AG04449 (cell line): ENCODE measurements around the gene RPA3.
"Not testable (repeated sequence)": the region's sequence is repeated elsewhere in the genome, so short reads cannot be mapped to it uniquely, and the experiment has no call there.

Source experiments
- CTCF ChIA-PET: fragments of 350-600 bp; formaldehyde crosslinking; extraction: SDS; loops from one replicate; lab custom pipeline; 2021; ENCODE audit warnings: antibody characterized with exemption; lab: Yijun Ruan, JAX
- POLR2A ChIA-PET: fragments of 400-600, 350-600 bp; formaldehyde crosslinking; extraction: SDS; loops from one replicate; lab custom pipeline; 2020; ENCODE audit warnings: antibody characterized with exemption, inconsistent platforms; lab: Yijun Ruan, JAX
- DNase-seq: peaks from one replicate; pipeline ENCODE4 v3.0.0-alpha.2; 2010; ENCODE audit warnings: low read depth, low spot score
- H3K4me3 ChIP-seq: 2 replicates; pipeline ENCODE4 v1.5.1; 2011; ENCODE audit warnings: low read depth, mild to moderate bottlenecking, control low read depth, low read length
- CTCF ChIP-seq: IDR thresholded peaks from one replicate; pipeline ENCODE4 v1.5.1; 2011; ENCODE audit warnings: mild to moderate bottlenecking, moderate library complexity, low read length, control low read depth, inconsistent platforms; ENCODE audit not compliant: insufficient read depth; ENCODE audit errors: missing control alignments

RPA3 gene

GRCh38 chr7:7688310-7688709 lies 30.1 kb downstream of the RPA3 start:
- H3K4me3 ChIP-seq, result no peak overlapping the region
- no peak for DNase-seq
- CTCF ChIA-PET, result interaction anchor here (1.1 to 7.4 kb wide), 5 partner anchors 13 to 502 kb away, joined by 3 to 53 read pairs (median 3); no protein-coding TSS in a partner anchor
- no peak for TF ChIP-seq CTCF
- POLR2A ChIA-PET, result no interaction called here

- H3K4me3 ChIP-seq, result no peak overlapping the region
- ChIA-PET POLR2A (no interaction called here), CTCF (interaction anchor here (1.1 to 7.4 kb wide), 5 partner anchors 12 to 502 kb away, joined by 3 to 53 read pairs (median 3); no protein-coding TSS in a partner anchor)
- TF ChIP-seq CTCF, result no peak
- no peak for DNase-seq
Measured at GRCh38 chr7:7687800-7688199, 30.6 kb downstream of the RPA3 start.

- CTCF ChIA-PET, result interaction anchor here (1.5 to 7.4 kb wide), 3 partner anchors 69 to 503 kb away, joined by 3 to 53 read pairs (median 4); no protein-coding TSS in a partner anchor
- no peak overlapping the region for H3K4me3 ChIP-seq
- POLR2A ChIA-PET, result no interaction called here
- DNase-seq, result no peak
- no peak for TF ChIP-seq CTCF
Measured at GRCh38 chr7:7686811-7687508, 31.4 kb downstream of the RPA3 start.

GRCh38 chr7:7682861-7683260 lies 35.5 kb downstream of the RPA3 start:
- DNase-seq, result no peak
- H3K4me3 ChIP-seq, result no peak overlapping the region
- ChIA-PET CTCF (interaction anchor here (0.8 to 3.7 kb wide), 3 partner anchors 10 to 82 kb away, joined by 4 to 144 read pairs (median 44); no protein-coding TSS in a partner anchor), POLR2A (no interaction called here)
- no peak for TF ChIP-seq CTCF

GRCh38 chr7:7681936-7682329 lies 36.5 kb downstream of the RPA3 start:
- H3K4me3 ChIP-seq, result no peak overlapping the region
- TF ChIP-seq CTCF, result no peak
- DNase-seq, result no peak
- ChIA-PET CTCF (interaction anchor here (0.7 to 3.7 kb wide), 35 partner anchors 10 to 537 kb away, joined by 3 to 144 read pairs (median 6); partner anchors contain the start of gene RPA3), POLR2A (no interaction called here)

- CTCF ChIA-PET, result interaction anchor here (0.6 to 3.7 kb wide), 53 partner anchors 10 to 543 kb away, joined by 3 to 144 read pairs (median 4); partner anchors contain the start of gene RPA3
Measured at GRCh38 chr7:7681191-7681935, 37.0 kb downstream of the RPA3 start.

GRCh38 chr7:7679640-7680039 lies 38.8 kb downstream of the RPA3 start:
- DNase-seq, POLR2A ChIA-PET, H3K4me3 ChIP-seq: not testable (repeated sequence)
- CTCF ChIA-PET, result interaction anchor here (1.3 to 3.7 kb wide), 6 partner anchors 79 to 536 kb away, joined by 3 to 144 read pairs (median 19); no protein-coding TSS in a partner anchor

More at GRCh38 chr7:7681191-7681935, 37.0 kb downstream of the RPA3 start:
- POLR2A ChIA-PET, result no interaction called here
- DNase-seq, result no peak
- H3K4me3 ChIP-seq, result no peak overlapping the region
- TF ChIP-seq CTCF, result peak; percentile 16
